ENCODE results near the gene SPATA1. TPM values are rescaled to one million over a fixed set of nuclear protein-coding genes. Genes with fewer than 3 reads are reported as not detected.

Gene SPATA1
- total and polyA plus RNA-seq, 9 of the 15 experiments (the other 6 are each of a cell fraction or from before 2014, with no cell fraction given) = 0.79 to 2.9 (median 1.5) TPM

GRCh38 chr1:84467298-84467697 lies 38.9 kb upstream of the SPATA1 start (continued):
- TF ChIP-seq RFX7 (CRISPR knock-in tag; IDR thresholded peaks at IDR 0.05) (no peak), CLOCK (CRISPR knock-in tag; IDR thresholded peaks at IDR 0.05; ENCODE audit: borderline replicate concordance) (no peak)

GRCh38 chr1:84476225-84476624 lies 30.0 kb upstream of the SPATA1 start:
- H3K27ac ChIP-seq (ENCODE audit: extremely low read depth, low read depth, low read length) = no peak overlapping the region
- H3K4me1 ChIP-seq (replicated peaks in 1 of 2; ENCODE audit: control insufficient read depth in 2 of 2, insufficient read depth in 2 of 2, low read length in 2 of 2) = peaks cover 0 to 3% of the 10 kb centered on the region in 2 experiments; a peak in 2 of 5 replicates
- intact Hi-C loops (cut with micrococcal nuclease) (no loop called here), in situ Hi-C loops (cut with MboI) (no loop called here)
- H2AFZ ChIP-seq (ENCODE audit: low read depth, low read length) = no peak overlapping the region
- H3K4me2 ChIP-seq (ENCODE audit: insufficient read depth, low read length) = no peak overlapping the region
- H3K9me3 ChIP-seq (replicated peaks; ENCODE audit: control insufficient read depth, insufficient read depth, low read depth, low read length) = peaks cover 9% of the 10 kb centered on the region
- TF ChIP-seq IFI16 (CRISPR knock-in tag; IDR thresholded peaks at IDR 0.05) = no peak
- TF ChIP-seq MLX (CRISPR knock-in tag; conservative IDR thresholded peaks at IDR 0.05) = no peak
- TF ChIP-seq CREB3L1 (IDR thresholded peaks at IDR 0.05; ENCODE audit: borderline replicate concordance, low read depth) = no peak
- no peak for TF ChIP-seq LARP7 (IDR thresholded peaks at IDR 0.05)
- TF ChIP-seq DACH1 (IDR thresholded peaks at IDR 0.05; ENCODE audit: partially characterized antibody) = no peak
- H3K9me1 ChIP-seq (ENCODE audit: control insufficient read depth, insufficient read depth, low read length) = no peaks in the 10 kb centered on the region
- CTCF ChIA-PET (ENCODE audit: low intra/inter-chr PET ratio) = no interaction called here
- H3K27me3 ChIP-seq (ENCODE audit: control insufficient read depth in 2 of 2, insufficient read depth in 2 of 2, low read length in 2 of 2) = no peaks in the 10 kb centered on the region; a peak in 2 of 5 replicates
- H3K36me3 ChIP-seq (ENCODE audit: control insufficient read depth, insufficient read depth, low read length) = no peaks in the 10 kb centered on the region
- FAIRE-seq (no peak), ATAC-seq (no peak), DNase-seq (ENCODE audit: extremely low read depth in 1 of 4, low spot score in 3 of 4) (no peak)
- 0% methylated on average over 1 of the region's 1 CpG for WGBS (ENCODE audit: insufficient coverage, low coverage, missing lambda C conversion rate)
- H3K4me3 ChIP-seq = no peak overlapping the region
- no peak overlapping the region for H3K9ac ChIP-seq (ENCODE audit: insufficient read depth in 1 of 2, low read depth in 2 of 2, low read length in 2 of 2)
- BruUV-seq (replicated peaks) = no TSS peak
- 0 out of 2 replicates have a peak, but pooled peaks cover 7% of the 10 kb centered on the region for H4K20me1 ChIP-seq (replicated peaks; ENCODE audit: control insufficient read depth, insufficient read depth, low read length)
- peaks cover 26% of the 10 kb centered on the region for H3K79me2 ChIP-seq (ENCODE audit: control insufficient read depth, insufficient read depth, low read length)
- POLR2A ChIA-PET = no interaction called here
